NK-92 treated with Interleukin-12 subunit alpha and Interleukin-12 subunit beta, amount 100 ng/mL, for 24 hours (cell line): ENCODE data around the gene HYI.

Experiments
- DNase-seq: peaks from one replicate; lab custom pipeline; 2025; lab: John Stamatoyannopoulos, UW

The HYI gene

GRCh38 chr1:43444151-43444828 is 9.4 kb downstream of the HYI start:
- DNase-seq: no peak

GRCh38 chr1:43443197-43443946 is 10.4 kb downstream of the HYI start:
- no peak for DNase-seq

- DNase-seq: no peak
Measured at GRCh38 chr1:43442756-43443155, 11.0 kb downstream of the HYI start.

GRCh38 chr1:43441894-43442637 is 11.7 kb downstream of the HYI start:
- no peak for DNase-seq

GRCh38 chr1:43441166-43441893 is 12.4 kb downstream of the HYI start:
- no peak for DNase-seq

- no peak for DNase-seq
Measured at GRCh38 chr1:43440358-43440757, 13.4 kb downstream of the HYI start.

GRCh38 chr1:43439781-43440180 is 13.9 kb downstream of the HYI start:
- DNase-seq: no peak

GRCh38 chr1:43438953-43439581 is 14.7 kb downstream of the HYI start:
- DNase-seq: no peak

- DNase-seq: no peak
Measured at GRCh38 chr1:43438576-43438952, 15.2 kb downstream of the HYI start.

- DNase-seq: no peak
Measured at GRCh38 chr1:43438006-43438405, 15.7 kb downstream of the HYI start.

GRCh38 chr1:43437031-43437973 is 16.4 kb downstream of the HYI start:
- DNase-seq: no peak

GRCh38 chr1:43436371-43436770 is 17.4 kb downstream of the HYI start:
- no peak for DNase-seq

- DNase-seq: no peak
Measured at GRCh38 chr1:43435146-43436145, 18.3 kb downstream of the HYI start.

GRCh38 chr1:43434256-43434655 is 19.5 kb downstream of the HYI start:
- DNase-seq: no peak

GRCh38 chr1:43432907-43433306 is 20.8 kb downstream of the HYI start:
- no peak for DNase-seq

- DNase-seq: no peak
Measured at GRCh38 chr1:43432171-43432860, 21.4 kb downstream of the HYI start.

GRCh38 chr1:43431676-43432075 is 22.1 kb downstream of the HYI start:
- DNase-seq: no peak

- no peak for DNase-seq
Measured at GRCh38 chr1:43430831-43431230, 22.9 kb downstream of the HYI start.

GRCh38 chr1:43427941-43428340 is 25.8 kb downstream of the HYI start:
- no peak for DNase-seq
